ENCODE results near the gene VPS18.
A peak's percentile ranks its signal among the peaks of the same experiment; 100 is the strongest.
"Not testable (repeated sequence)": the region's sequence is repeated elsewhere in the genome, so short reads cannot be mapped to it uniquely, and the experiment has no call there.

The VPS18 gene, protein sequence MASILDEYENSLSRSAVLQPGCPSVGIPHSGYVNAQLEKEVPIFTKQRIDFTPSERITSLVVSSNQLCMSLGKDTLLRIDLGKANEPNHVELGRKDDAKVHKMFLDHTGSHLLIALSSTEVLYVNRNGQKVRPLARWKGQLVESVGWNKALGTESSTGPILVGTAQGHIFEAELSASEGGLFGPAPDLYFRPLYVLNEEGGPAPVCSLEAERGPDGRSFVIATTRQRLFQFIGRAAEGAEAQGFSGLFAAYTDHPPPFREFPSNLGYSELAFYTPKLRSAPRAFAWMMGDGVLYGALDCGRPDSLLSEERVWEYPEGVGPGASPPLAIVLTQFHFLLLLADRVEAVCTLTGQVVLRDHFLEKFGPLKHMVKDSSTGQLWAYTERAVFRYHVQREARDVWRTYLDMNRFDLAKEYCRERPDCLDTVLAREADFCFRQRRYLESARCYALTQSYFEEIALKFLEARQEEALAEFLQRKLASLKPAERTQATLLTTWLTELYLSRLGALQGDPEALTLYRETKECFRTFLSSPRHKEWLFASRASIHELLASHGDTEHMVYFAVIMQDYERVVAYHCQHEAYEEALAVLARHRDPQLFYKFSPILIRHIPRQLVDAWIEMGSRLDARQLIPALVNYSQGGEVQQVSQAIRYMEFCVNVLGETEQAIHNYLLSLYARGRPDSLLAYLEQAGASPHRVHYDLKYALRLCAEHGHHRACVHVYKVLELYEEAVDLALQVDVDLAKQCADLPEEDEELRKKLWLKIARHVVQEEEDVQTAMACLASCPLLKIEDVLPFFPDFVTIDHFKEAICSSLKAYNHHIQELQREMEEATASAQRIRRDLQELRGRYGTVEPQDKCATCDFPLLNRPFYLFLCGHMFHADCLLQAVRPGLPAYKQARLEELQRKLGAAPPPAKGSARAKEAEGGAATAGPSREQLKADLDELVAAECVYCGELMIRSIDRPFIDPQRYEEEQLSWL

DNA sequence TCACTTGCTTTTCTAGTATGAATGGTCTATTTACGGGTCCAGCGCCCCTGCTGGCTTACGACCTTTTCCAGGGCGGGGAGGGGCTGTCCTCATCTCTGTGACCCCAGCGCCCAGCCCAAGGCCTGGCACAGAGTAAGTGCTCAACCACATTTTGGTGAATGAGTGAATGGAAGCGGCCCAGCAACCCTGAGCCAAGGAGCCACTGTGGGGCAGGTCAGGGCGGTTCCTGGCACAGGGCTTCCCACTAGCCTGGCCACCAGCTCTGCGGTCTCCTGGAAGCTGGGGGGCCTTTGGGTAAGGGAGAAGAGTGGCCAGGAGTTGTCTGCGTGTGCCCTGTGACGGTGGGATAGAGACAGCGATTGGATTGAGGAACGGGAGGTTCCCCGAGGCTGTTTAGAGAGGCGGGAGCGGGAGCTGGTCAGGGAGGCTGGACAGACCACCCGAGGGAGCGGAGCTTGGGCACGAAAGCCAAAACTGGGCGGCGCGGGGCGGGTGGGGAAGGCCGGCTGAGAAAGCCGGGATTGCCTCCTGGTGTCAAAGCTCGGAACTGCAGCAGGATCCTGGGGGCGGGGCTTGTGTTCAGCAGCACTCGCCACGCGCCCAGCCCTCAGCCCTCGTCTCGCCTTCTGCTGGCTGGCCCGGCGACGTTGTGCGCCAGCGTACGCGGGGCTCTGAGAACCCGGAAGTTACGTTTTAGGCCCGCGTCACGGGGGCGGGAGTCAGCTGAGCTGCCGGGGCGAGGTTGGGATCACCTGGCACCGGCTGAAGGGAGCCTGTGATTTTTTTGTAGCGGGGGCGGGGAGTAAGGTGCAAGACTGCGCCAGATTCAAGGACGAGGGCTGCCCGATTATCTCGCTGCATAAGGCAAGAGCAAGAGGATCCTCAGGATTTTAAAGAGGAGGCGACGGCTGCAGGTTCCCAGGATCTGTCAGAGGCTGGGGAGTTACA, at the start of gene VPS18:
Gene VPS18 (plus strand): TSS at position 718 of the 948 bp plus-strand sequence. CDS start 319 bp downstream, outside the sequence.
- peak; percentile 97 to 100 for DNase-seq (ENCODE audit: low read depth in 2 of 2)

DNA sequence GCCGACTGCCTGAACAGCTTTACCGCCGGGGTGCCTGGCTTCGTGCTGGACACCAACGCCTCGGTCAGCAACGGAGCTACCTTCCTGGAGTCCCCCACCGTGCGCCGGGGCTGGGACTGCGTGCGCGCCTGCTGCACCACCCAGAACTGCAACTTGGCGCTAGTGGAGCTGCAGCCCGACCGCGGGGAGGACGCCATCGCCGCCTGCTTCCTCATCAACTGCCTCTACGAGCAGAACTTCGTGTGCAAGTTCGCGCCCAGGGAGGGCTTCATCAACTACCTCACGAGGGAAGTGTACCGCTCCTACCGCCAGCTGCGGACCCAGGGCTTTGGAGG, 49.6 kb upstream of the VPS18 start:
- DNase-seq (ENCODE audit: low read depth in 2 of 2): peak in 1 of 2 experiments; percentile 14

DNA sequence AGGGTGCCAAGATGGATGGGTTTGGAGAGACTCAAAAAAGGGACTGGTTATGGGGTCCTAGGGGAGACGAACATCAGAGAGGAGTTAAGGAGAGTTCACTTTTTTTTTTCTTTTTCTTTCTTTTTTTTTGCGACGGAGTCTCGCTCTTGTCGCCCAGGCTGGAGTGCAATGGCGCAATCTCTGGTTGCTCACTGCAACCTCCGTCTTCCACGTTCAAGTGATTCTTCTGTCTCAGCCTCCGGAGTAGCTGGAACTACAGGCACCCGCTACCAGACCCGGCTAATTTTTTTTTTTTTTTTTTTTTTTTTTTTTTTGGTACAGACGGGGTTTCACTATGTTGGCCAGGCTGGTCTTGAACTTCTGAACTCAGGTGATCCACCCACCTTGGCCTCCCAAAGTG, 49.2 kb upstream of the VPS18 start:
- DNase-seq (ENCODE audit: low read depth in 2 of 2): no peak

DNA sequence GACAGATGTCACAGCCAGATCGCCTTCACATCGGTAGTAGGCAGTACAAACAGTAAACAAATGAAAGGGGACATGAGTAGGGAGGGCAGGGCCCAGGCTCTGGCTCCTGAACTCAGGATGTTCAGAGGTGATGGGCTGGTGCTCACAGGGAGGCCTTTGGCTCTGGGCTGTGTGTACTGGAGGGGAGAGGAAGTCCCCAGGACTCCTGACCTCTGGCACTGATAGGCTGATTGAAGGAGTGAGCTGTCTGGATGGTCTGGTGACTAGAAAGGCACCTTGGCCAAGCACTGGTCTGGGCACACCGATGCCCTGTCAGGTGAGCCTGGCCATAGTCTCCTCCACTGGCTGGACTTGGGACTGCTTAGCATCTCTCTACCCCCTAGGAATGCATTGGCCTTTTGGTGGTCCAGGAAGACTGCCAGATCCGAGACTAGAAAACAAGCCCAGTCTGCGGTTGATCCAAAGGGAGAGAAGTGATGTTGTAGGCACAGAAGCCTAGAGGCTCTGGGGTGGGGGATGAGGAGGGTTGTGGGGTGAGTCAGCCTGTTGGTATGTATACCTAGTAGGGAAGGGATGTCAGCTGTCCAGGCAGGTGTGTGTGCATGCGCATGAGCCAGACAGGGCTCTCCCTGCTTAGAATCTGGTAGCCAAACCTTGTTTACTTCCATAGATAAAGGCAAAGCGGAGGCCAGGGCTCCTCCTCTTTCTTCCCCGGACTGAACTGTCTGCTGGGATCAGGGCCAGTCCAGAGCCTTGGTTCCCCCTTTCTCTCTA, 48.6 kb upstream of the VPS18 start:
- no peak for DNase-seq (ENCODE audit: low read depth in 2 of 2)

DNA sequence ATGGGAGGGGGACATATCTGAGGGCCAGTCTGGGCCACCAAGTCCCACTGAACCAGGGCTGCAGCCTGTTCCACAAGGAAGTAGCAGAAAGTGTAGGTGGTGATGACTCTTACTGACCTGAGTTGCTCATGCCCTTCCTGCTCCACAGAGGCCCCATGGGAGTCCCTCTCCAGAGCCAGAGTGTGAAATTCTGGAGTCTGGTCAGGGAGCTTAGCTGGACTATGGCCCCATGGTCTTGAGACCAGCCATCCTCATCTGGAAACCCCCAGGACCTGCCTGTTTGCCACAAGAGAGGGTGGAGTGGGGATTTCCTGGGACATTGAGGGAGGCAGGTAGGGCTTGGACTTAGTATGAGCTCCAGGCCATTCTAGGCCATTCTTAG, 47.4 kb upstream of the VPS18 start:
- no peak for DNase-seq (ENCODE audit: low read depth in 2 of 2)

DNA sequence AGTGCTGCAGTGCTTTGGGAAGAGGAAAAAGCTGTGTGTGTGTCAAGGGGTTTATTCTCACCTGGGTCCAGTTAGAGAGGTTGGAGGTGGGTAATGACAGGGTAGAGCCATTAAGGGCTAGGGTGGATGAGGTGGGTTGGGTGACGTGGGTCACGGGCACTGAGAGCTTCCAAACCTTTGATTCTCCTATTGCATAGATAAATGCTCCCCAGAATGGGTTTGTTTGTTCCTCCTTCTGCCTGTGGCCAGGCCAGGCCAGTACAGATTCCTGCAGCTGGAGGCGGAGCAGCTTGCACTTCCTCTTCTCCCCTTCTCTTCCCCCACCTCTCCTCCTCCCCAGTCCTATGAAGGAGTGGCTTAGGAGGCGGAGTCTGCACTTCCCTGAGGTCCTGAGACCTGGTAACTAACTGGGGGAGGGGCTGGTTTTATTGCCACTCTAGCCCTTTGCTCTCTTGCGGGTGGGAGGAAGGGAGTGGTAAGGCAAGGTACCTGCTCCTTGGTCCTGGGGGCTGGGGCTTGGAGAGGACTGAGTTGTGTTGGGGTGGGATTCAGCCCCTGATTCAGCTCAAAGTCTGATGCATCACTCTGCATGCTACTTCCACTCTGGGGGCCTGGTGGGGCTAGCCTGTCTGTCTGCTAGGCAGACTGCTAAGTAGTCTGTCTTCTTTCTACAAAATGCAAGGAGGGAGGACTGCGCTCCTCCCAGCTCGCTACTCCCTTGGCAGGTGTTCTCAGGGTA, 46.9 kb upstream of the VPS18 start:
- no peak for DNase-seq (ENCODE audit: low read depth in 2 of 2)

DNA sequence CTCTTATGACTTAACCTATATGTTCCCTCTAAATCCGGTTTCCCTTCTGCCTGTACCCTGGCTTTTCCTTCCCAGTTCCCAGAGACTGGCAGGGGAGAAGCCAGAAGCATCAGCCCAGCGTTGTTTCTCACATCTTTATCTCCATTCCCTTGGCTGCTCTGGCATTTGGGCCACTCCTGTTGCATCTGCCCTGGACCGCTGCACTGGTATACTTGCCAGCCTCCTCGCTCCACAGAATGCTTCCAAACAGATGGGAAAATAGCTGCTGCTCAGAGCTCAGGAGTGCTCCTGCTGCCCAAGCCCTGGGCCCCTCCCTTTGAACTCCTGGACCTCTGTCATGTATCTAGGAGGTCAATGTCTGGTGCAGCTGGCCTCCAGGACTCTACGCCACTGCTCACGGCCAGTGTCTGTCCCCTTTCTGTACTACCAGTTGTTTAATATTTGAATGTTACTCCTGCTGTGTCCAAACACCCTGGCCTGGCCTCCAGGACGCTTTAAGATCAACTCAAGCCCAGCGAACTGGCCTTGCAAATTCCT, 43.6 kb upstream of the VPS18 start:
- DNase-seq (ENCODE audit: low read depth in 2 of 2): no peak

DNA sequence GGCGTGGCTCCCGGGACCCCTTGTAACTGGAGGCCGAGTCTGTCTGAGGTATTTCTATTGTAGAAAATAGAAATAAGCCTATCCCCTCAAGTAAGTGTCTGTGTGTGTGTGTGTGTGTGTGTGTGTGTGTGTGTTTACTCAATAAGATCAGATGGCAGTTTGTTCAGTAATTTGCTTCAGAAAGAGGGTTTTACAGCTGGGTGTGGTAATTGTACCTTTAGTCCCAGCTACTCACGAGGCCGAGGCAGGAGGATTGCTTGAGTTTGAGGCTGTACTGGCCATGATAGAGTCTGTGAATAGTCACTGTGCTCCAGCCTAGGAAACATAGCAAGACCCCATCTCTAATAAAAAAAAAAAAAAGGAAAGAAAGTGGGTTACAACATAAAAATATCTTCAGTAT, 41.7 kb upstream of the VPS18 start:
- no peak for DNase-seq (ENCODE audit: low read depth in 2 of 2)

DNA sequence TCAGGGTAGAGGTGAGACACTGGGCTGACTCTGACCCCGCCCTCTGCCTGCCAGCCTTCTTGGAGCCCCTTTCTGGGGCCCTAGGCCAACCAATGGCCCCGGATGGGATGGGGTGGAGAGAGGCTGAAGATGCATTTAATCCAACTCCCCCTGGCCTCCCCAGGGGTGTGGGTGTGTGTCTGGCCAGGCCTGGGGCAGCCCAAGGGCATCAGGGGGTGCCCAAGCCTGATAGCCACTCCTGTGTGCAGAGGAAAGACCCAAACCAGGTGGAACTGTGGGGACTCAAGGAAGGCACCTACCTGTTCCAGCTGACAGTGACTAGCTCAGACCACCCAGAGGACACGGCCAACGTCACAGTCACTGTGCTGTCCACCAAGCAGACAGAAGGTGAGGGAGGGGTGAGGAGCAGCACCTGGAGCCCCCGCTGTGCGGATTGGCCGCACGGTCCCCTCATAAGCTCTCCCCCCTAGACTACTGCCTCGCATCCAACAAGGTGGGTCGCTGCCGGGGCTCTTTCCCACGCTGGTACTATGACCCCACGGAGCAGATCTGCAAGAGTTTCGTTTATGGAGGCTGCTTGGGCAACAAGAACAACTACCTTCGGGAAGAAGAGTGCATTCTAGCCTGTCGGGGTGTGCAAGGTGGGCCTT, 40.9 kb upstream of the VPS18 start:
- DNase-seq (ENCODE audit: low read depth in 2 of 2): no peak

DNA sequence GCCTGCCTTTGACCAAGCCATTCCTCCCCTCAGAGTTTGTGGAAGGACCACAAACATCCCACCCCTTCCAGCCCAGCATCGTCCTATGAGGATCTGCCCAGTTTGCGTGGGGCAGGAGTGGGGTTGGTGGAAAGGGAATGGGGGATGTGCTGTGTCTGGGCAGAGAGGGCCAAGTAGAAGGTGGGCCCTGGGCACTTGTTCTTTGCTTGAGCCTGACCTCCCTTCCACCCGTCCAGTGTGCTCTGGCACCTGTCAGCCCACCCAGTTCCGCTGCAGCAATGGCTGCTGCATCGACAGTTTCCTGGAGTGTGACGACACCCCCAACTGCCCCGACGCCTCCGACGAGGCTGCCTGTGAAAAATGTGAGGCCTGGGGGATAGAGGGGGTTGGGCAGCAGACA, 40.1 kb upstream of the VPS18 start:
- no peak for DNase-seq (ENCODE audit: low read depth in 2 of 2)

DNA sequence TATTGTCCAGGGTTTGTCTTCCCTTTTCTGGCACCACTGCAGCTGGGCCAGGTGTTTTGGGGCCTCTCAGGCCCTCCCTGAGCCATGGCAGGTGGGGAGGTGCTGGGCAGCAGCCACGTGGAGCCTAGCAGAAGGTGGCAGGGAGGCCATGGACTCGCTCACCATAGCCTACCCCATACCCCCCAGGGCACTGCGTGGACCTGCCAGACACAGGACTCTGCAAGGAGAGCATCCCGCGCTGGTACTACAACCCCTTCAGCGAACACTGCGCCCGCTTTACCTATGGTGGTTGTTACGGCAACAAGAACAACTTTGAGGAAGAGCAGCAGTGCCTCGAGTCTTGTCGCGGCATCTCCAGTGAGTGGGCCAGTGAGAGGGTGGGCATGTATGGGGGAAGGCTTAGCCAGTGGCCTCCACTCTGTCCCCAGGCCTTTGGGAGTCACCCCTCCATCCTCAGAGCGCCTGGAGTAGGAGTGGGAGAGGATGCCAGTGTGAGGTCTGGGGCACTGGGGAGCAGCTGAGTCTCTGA, 38.5 kb upstream of the VPS18 start:
- DNase-seq (ENCODE audit: low read depth in 2 of 2): no peak

DNA sequence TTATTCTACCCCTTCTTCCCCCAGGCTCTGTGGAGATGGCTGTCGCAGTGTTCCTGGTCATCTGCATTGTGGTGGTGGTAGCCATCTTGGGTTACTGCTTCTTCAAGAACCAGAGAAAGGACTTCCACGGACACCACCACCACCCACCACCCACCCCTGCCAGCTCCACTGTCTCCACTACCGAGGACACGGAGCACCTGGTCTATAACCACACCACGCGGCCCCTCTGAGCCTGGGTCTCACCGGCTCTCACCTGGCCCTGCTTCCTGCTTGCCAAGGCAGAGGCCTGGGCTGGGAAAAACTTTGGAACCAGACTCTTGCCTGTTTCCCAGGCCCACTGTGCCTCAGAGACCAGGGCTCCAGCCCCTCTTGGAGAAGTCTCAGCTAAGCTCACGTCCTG, 37.5 kb upstream of the VPS18 start:
- no peak for DNase-seq (ENCODE audit: low read depth in 2 of 2)

DNA sequence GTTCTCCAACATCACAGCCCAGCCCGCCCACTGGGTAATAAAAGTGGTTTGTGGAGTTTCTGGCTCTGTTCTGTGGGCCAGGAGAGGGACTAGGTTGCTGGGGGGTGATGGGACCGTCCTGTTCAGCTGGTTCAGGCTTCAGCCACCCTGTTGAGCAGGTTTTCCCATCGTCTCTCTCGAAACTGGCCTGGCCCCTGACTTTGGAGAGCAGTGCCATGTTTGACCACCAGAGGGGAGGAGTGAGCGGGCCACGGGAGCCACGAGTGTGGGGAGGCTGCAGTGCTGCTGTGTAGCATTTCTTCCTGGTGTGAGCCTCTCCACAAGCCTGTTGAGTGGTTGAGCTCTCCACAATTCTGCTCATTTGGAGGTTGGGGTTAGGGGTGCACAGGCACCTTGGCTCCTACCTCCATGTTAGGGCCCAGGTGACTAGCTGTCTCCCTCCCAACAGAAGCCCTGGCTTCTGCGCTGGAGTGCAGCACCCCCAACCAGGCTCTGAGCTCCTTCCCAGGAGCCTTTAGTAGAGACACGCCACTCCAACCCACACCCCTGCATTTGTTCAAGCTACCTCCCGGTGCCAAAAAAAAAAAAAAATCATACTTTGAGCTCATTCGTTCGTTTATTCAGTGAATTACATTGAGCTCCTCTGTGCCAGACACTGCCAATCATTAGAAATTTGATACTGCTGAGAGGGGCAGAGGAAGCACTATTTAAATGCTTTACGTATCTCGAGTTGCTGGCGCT, 36.5 kb upstream of the VPS18 start:
- DNase-seq (ENCODE audit: low read depth in 2 of 2): peak; percentile 64 to 82

DNA sequence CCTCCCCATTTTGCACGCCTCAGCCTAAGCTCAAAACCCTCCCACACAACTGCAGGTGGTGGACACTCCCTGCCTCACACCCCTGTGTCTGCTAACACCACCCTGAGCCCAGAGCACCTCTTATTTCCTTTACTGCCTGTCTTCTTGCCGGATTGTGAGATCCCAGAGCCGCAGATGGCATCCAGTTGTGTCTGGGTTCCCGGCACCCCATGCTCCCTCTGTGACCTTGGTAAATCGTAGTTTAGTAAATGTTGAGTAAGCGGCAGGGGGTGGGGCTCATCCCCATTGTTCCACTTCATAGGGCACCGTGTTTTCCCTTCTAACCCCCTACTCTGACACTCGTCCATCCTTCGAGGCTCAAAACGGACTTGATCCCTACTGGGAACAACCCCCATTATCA, 35.5 kb upstream of the VPS18 start:
- no peak for DNase-seq (ENCODE audit: low read depth in 2 of 2)

DNA sequence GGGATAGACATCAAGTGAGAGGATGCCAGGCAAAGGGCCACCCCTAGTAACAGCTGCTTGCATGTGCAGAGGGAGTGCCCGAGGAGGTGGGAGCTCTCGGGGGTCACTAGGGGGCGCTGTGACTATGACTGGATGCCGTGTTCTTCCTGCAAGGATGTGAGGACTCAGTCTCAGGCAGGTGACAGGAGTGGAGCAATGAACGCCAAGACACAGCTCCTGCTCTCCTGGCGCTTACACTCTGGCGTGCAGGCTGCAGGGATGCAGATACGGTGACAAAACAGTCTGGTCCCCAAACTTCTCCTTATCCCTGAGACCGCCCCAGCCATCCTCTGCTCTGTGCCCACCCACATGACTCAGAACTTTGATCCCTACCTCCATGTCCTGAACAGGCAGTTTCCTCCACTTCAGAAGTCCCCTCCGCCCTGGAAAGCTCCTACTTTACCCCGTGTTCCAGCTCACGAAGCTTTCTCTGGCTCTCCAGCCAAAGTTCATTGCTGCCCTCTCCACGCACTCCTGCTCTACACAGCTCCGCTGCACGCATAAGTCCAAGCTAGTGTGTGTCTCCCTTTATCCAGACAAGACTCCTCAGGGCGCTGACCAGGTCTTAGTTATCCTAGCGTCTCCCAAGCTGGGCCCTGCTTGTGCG, 34.9 kb upstream of the VPS18 start:
- DNase-seq (ENCODE audit: low read depth in 2 of 2): peak; percentile 70 to 88

DNA sequence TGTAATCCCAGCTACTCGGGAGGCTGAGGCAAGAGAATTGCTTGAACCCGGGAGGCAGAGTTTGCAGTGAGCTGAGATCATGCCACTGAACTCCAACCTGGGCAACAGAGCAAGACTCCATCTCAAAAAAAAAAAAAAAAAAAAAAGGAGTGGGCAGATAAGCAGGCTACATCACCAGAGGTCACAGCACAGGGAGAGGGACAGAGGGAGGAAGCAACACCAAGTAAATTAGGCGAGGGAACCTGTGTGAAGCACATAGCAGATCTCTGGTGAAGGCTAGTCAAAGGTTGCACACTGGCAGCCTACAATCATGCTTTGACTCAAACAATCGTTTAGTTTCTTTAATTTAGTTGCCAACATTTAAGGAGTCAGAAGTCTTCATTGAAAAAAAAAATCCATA, 33.1 kb upstream of the VPS18 start:
- not testable (repeated sequence) for DNase-seq (ENCODE audit: low read depth in 2 of 2)

DNA sequence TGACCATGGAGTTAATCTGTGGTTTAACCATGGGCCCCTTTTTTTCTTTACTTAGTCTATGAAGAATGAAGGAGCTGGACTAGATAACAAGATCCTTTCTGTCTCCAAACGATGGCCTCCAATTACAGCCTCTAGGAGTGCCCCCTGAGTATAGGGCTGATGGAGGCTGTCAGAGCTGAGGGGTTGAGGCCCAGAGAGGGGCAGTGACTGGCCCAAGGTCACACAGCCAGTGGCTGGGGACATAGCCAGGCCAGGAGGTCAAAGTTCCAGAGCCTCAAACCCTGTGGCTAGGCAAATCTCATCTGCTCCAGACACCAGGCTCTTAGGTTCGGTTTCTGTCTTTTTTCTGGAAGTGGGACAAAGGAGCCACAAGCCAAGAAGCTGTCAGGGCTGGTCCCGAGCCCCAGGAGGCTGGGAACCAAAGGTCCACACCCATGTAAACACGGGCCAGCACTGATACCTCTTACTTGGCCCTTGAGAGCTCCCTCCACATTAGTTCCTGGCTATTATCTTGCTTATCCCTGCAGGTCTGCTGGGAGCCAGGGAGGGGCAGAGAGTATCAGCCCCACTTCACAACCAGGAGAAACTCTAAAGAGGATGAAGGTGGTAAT, 30.5 kb upstream of the VPS18 start:
- no peak for DNase-seq (ENCODE audit: low read depth in 2 of 2)

DNA sequence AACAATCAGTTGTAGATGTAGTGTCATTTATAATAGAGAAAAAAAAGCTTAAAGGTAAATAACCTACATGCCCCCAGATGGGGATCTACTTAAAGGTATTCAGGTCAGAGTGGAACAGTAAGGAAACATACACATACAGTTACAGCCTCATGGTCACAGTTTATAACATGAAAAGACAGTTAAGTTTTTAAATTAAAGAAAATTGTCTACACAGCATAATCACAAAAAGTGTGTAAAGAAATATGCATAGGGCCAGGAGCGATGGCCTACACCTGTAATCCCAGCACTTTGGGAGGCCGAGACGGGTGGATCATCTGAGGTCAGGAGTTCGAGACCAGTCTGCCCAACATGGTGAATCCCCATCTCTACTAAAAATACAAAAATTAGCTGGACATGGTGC, 27.1 kb upstream of the VPS18 start:
- DNase-seq (ENCODE audit: low read depth in 2 of 2): no peak
